DMS79 treated with DMSO at 0.1 percent for 48 hours (cell line): ENCODE measurements around the gene PHACTR2.
"Not testable (repeated sequence)": the region's sequence is repeated elsewhere in the genome, so short reads cannot be mapped to it uniquely, and the experiment has no call there.

Experiments
- DNase-seq: peaks from one replicate; lab custom pipeline; 2025; lab: John Stamatoyannopoulos, UW

Gene PHACTR2

GRCh38 chr6:143677891-143678791, at the start of gene PHACTR2:
TSS of gene PHACTR2 (plus strand) at chr6:143677965. CDS start at chr6:143678164, 199 bp downstream.
- DNase-seq: no peak

GRCh38 chr6:143629104-143630080, 48.4 kb upstream of the PHACTR2 start:
- peak; percentile 86 for DNase-seq

DNA sequence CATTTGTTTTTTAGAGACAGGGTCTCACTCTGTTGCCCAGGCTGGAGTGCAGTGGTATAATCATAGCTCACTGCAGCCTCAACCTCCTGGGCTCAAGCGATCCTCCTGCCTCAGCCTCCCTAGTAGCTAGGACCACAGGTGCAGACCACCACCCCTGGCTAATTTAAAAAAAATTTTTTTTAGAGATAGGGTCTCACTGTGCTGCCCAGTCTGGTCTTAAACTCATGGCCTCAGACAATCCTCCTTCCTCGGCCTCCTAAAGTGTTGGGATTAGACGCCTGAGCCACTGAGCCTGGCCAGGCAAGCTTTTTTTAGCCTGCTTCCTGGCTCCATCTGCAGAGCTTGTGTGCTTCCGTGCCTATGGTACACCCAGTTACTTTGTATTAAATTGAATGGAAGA, 46.6 kb upstream of the PHACTR2 start:
- not testable (repeated sequence) for DNase-seq

DNA sequence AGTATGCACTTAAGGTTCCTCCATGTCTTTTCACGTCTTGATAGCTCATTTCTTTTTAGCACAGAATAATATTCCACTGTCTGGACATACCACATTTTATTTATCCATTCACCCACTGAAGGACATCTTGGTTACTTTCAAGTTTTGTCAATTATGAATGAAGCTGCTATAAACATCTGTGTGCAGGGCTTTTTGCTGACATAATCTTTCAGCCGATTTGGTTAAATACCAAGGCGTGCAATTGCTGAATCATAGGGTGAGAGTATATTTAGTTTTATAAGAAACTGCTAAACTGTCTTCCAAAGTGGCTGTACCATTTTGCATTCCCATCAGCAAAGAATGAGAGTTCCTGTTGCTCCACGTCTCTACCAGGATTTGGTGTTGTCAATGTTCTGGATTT, 44.9 kb upstream of the PHACTR2 start:
- no peak for DNase-seq

GRCh38 chr6:143634486-143634885, 43.3 kb upstream of the PHACTR2 start:
- DNase-seq: no peak

DNA sequence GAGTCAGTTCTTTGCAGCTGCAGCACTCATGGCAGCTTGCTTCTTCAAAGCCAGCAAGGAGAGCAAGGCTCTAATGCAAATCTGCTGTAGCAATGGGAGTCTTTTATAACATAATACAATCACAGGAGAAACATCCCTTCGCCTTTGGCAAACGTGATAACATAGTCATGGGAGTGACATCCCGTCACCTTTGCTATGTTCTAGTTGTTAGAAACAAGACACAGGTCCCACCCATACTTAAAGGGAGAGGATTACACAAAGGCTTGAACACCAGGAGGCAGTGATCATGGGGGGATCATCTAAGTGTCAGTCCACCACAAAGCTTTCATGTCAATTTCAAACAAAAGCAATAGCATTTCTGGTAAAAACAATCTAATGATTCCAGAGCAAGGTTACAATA, 40.1 kb upstream of the PHACTR2 start:
- no peak for DNase-seq

DNA sequence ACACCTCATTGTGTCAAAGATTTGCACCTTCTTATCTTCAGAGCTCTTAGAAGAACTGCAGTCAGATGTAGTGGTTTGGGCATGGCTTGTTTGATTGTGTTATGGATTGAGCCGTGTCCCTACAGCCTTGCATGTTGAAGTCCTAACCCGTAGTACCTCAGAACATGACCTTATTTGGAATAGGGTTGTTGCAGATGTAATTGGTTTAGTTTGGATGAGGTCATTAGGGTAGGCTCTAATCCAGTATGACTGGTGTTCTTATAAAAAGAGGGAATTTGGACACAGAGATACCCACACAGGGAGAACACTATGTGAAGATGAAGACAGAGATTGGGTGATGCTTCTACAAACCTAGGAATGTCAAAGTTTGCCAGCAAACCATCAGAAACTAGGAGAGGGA, 35.4 kb upstream of the PHACTR2 start:
- DNase-seq: no peak

DNA sequence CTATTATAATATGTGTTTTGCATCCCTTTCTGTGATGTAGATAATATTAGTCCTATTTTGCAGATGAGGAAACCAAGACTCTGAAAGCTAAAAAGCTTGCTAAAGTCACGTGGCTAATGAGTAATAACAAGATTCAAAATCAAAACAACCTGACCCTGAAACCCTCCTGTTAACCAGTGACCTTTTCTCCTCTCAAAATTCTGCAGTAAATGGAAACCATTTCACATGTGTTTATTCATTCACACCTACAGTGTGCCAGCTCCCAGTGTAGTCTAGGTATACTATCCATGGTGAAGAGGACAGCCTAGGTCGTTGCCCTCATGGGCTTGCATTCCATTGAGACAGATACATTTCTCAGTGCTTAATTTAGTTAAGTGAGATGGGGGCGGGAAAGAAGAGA, 30.6 kb upstream of the PHACTR2 start:
- DNase-seq: no peak

DNA sequence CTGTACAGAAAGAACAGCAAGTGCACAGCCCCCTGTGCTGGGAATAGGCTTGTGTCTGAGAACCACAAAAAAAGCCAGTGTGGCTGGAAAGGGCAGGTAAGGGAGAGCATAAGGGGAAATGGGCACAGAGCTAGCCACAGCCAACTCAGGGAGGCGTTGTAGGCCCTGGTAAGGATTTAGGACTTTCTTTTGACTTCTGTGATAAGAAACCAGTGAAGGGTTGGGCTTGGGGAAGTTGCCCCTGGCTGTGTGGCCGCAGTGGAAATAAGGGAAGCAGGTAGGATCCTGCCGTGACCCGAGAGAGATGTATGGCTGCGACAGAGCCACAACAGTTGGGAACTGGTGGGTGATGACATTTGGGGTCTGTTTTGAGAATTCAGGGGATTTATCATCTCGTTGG, 30.0 kb upstream of the PHACTR2 start:
- no peak for DNase-seq

GRCh38 chr6:143649319-143649718, 28.4 kb upstream of the PHACTR2 start:
- DNase-seq: not testable (repeated sequence)

GRCh38 chr6:143651328-143651727, 26.4 kb upstream of the PHACTR2 start:
- DNase-seq: not testable (repeated sequence)

- no peak for DNase-seq
Measured at GRCh38 chr6:143652841-143653331, 24.9 kb upstream of the PHACTR2 start.

GRCh38 chr6:143655541-143655940, 22.2 kb upstream of the PHACTR2 start:
- no peak for DNase-seq

GRCh38 chr6:143656026-143656425, 21.7 kb upstream of the PHACTR2 start:
- DNase-seq: no peak

DNA sequence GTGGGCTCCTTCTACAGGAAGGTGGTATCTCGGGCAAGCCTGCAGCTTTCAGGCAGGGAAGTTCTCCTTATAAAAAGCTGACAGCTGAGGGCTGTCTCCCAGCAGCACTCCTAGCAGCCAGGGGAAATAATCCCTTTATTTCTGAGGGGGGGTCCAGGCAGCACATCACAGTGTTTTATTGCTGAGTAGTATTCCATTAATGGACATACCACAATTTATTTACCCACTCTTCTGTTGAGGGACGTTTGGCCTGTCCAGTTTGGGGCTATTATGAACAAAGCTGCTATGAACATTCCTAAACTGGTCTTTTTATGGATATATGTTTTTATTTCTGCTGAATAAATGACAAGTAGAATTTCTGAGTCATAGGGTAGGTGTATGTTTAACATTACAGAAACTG, 20.0 kb upstream of the PHACTR2 start:
- DNase-seq: no peak

DNA sequence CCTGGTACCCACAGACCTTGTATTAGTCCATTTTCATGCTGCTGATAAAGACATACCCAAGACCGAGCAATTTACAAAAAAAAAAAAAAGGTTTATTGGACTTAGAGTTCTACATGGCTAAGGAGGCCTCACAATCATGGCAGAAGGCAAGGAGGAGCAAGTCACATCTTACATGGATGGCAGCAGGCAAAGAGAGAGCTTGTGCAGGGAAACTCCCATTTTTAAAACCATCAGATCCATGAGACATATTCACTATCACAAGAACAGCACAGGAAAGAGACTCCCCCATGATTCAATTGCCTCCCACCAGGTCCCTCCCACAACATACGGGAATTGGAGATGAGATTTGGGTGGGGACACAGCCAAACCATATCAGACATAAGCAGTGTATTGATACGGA, 17.6 kb upstream of the PHACTR2 start:
- DNase-seq: not testable (repeated sequence)

DNA sequence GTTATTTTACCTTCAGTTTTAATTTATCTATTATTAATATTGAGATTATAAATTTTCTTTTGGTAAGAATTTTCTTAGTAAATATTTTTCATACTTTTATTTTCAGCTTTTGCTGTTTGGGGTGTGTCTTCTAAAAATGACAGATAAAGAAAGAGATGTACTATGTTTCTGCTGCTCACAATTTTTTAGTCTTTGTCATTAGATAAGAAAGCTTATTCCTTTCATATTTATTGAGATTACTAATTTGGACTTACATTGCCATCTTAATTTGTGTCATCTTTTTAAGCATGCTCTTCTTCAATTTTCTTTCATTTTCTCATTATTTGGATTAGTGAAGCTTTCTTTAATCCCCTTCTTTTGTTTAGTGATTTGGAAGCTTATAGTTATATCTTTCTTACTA, 13.6 kb upstream of the PHACTR2 start:
- DNase-seq: no peak

GRCh38 chr6:143666007-143666406, 11.8 kb upstream of the PHACTR2 start:
- DNase-seq: not testable (repeated sequence)

DNA sequence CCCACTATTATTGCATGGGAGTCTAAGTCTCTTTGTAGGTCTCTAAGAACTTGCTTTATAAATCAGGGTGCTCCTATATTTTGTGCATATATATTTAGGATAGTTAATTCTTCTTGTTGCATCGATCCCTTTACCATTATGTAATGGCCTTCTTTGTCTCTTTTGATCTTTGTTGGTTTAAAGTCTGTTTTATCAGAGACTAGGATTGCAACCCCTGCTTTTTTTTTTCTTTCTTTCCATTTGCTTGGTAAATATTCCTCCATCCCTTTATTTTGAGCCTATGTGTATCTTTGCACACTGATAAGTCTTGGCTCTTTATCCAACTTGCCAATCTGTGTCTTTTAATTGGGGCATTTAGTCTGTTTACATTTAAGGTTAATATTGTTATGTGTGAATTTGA, 8.3 kb upstream of the PHACTR2 start:
- not testable (repeated sequence) for DNase-seq

DNA sequence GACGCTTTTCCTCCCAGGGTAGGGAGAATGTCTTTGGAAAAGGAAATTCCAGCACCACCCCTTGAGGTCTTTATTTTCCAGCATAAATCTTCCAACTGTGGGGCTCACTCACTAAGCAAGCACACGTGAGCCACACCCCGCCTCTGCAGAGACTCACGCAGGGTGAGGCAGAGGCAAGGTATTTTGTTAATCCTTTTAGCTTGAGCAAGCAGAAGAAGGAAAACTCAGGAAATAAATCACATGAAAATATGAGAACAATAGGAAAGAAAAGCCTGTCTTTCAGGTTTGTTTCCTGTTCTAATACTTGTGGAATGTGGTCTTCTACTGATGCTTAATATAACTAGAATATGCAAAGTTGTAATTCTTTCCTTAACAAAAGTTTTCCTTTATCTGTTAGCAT, 4.1 kb upstream of the PHACTR2 start:
- no peak for DNase-seq

GRCh38 chr6:143674483-143675381, 3.0 kb upstream of the PHACTR2 start:
- DNase-seq: no peak
